Ishikawa (cell line): ENCODE results near the gene CACHD1.

Experiments
- CEBPB ChIP-seq: IDR thresholded peaks from 2 replicates; pipeline ENCODE4 v1.6.1; 2012
- CREB1 ChIP-seq: IDR thresholded peaks from 2 replicates; pipeline ENCODE4 v1.6.1; 2012; ENCODE audit warnings: low read depth
- EP300 ChIP-seq: IDR thresholded peaks from 2 replicates; pipeline ENCODE4 v1.6.1; 2012; ENCODE audit warnings: borderline replicate concordance
- FOXM1 ChIP-seq: IDR thresholded peaks from 2 replicates; pipeline ENCODE4 v1.6.1; 2012; ENCODE audit warnings: low read depth, borderline replicate concordance
- RAD21 ChIP-seq: IDR thresholded peaks from 2 replicates; pipeline ENCODE4 v1.6.1; 2012; ENCODE audit warnings: low read depth
- REST ChIP-seq: IDR thresholded peaks from 2 replicates; pipeline ENCODE4 v1.6.1; 2012; ENCODE audit warnings: low read depth, mild to moderate bottlenecking
- TAF1 ChIP-seq: IDR thresholded peaks from 2 replicates; pipeline ENCODE4 v1.6.1; 2012; ENCODE audit warnings: low read depth, mild to moderate bottlenecking
- USF1 ChIP-seq: IDR thresholded peaks from 2 replicates; pipeline ENCODE4 v1.6.1; 2012
- YY1 ChIP-seq: IDR thresholded peaks from 2 replicates; pipeline ENCODE4 v1.6.1; 2012; ENCODE audit warnings: low read depth
- TF ChIP-seq, protein P1 (sequence below): IDR thresholded peaks from 2 replicates; pipeline ENCODE4 v1.6.1; 2012

DNA sequence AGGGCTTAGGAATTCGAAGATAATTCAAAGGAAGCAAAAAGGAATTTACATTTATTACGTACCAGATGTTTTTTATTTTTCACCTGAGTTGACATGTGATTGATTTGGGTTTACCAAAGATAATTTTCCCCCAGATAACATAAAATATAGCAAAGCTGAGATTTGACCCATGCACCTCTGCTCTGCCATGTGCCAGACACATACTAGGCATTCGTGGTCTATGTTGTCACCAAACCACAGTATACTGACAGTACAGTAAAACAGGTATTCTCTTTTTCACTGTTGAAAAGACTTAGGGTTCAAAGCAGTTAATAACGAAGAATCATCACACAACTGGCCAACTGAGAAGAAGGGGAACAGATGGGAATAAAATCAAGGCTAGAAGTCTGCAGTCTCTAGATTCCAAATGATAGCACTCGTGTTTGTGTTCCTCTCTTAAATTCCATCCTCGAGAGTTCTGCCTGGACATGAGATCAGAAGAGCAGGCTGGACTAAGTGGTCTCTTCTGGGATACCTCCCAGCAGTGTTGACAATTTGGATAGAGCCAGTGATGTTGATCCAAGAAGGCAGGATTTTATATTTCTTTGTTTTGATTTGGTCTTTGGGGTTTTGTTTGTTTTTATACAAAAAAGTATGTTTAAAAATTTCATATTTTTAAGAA is 189.7 kb downstream of the CACHD1 start:
- TF ChIP-seq RAD21 = no peak
- no peak for TF ChIP-seq CREB1
- no peak for TF ChIP-seq FOXM1
- no peak for TF ChIP-seq CEBPB
- no peak for TF ChIP-seq REST
- TF ChIP-seq EP300 = no peak
- no peak for TF ChIP-seq USF1
- no peak for TF ChIP-seq YY1
- TF ChIP-seq TAF1 = no peak
- TF ChIP-seq, protein P1, sequence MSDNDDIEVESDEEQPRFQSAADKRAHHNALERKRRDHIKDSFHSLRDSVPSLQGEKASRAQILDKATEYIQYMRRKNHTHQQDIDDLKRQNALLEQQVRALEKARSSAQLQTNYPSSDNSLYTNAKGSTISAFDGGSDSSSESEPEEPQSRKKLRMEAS = no peak
